Measurements from ENCODE around the gene GYS1.
"Not testable (repeated sequence)": the region's sequence is repeated elsewhere in the genome, so short reads cannot be mapped to it uniquely, and the experiment has no call there.

GYS1 gene

GRCh38 chr19:49018388-49019241 lies 25.5 kb upstream of the GYS1 start:
- DNase-seq (ENCODE audit: low spot score) = not testable (repeated sequence)

- DNase-seq (ENCODE audit: low spot score) = peak; percentile 37
Measured at GRCh38 chr19:49017666-49018351, 24.7 kb upstream of the GYS1 start.

GRCh38 chr19:49017041-49017665 lies 24.0 kb upstream of the GYS1 start, which contains the start of gene LHB:
Gene LHB (minus strand): TSS chr19:49017091. CDS start chr19:49017081, 10 bp downstream.
- DNase-seq (ENCODE audit: low spot score) = no peak

GRCh38 chr19:49016067-49016839 lies 23.1 kb upstream of the GYS1 start:
- DNase-seq (ENCODE audit: low spot score) = no peak

GRCh38 chr19:49014870-49015255 lies 21.8 kb upstream of the GYS1 start:
- no peak for DNase-seq (ENCODE audit: low spot score)

GRCh38 chr19:49014123-49014869 lies 21.2 kb upstream of the GYS1 start:
- DNase-seq (ENCODE audit: low spot score) = no peak

- DNase-seq (ENCODE audit: low spot score) = no peak
Measured at GRCh38 chr19:49011194-49011593, 18.1 kb upstream of the GYS1 start.

- no peak for DNase-seq (ENCODE audit: low spot score)
Measured at GRCh38 chr19:49010453-49010852, 17.3 kb upstream of the GYS1 start.

GRCh38 chr19:49009828-49010227 lies 16.7 kb upstream of the GYS1 start:
- DNase-seq (ENCODE audit: low spot score) = no peak

- DNase-seq (ENCODE audit: low spot score) = no peak
Measured at GRCh38 chr19:49006905-49007304, 13.8 kb upstream of the GYS1 start.

GRCh38 chr19:49004964-49005614 lies 12.0 kb upstream of the GYS1 start:
- no peak for DNase-seq (ENCODE audit: low spot score)

GRCh38 chr19:49004133-49004532 lies 11.0 kb upstream of the GYS1 start:
- no peak for DNase-seq (ENCODE audit: low spot score)

- no peak for DNase-seq (ENCODE audit: low spot score)
Measured at GRCh38 chr19:48999481-49000325, 6.6 kb upstream of the GYS1 start.

GRCh38 chr19:48997972-48998371 lies 4.9 kb upstream of the GYS1 start:
- DNase-seq (ENCODE audit: low spot score) = peak; percentile 54

- DNase-seq (ENCODE audit: low spot score) = no peak
Measured at GRCh38 chr19:48994035-48994386, 902 bp upstream of the GYS1 start.

- DNase-seq (ENCODE audit: low spot score) = no peak
Measured at GRCh38 chr19:48992581-48993174, 431 bp downstream of the GYS1 start.

GRCh38 chr19:48991873-48992580 lies 1.1 kb downstream of the GYS1 start:
- peak; percentile 31 for DNase-seq (ENCODE audit: low spot score)

GRCh38 chr19:48991011-48991609 lies 2.0 kb downstream of the GYS1 start:
- no peak for DNase-seq (ENCODE audit: low spot score)

Data from SK-N-DZ (cell line).